NCI-H1694 (cell line): ENCODE data around the gene EGFL8.

Source experiments
- DNase-seq: peaks from one replicate; lab custom pipeline; 2025; lab: John Stamatoyannopoulos, UW

The EGFL8 gene

DNA sequence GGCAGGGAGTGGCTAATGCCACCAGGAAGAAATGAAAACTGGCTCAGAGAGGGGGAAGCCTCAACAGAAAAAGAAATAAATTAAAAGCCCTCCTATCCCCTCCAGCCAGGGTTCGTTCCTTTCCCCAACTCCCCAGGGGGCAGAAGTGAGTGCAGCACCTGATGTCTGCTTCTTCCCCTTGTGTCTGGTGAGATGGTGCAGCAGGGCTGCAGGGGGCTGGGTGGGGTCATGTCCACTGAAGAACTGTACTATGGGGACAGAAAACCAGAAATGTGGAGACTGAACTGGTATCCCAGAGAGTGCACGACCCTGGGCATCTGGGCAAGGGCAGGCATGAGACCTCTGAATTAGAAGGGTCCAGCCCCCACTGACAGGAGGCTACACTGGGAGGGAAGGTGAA, 4.0 kb downstream of the EGFL8 start:
- no peak for DNase-seq

DNA sequence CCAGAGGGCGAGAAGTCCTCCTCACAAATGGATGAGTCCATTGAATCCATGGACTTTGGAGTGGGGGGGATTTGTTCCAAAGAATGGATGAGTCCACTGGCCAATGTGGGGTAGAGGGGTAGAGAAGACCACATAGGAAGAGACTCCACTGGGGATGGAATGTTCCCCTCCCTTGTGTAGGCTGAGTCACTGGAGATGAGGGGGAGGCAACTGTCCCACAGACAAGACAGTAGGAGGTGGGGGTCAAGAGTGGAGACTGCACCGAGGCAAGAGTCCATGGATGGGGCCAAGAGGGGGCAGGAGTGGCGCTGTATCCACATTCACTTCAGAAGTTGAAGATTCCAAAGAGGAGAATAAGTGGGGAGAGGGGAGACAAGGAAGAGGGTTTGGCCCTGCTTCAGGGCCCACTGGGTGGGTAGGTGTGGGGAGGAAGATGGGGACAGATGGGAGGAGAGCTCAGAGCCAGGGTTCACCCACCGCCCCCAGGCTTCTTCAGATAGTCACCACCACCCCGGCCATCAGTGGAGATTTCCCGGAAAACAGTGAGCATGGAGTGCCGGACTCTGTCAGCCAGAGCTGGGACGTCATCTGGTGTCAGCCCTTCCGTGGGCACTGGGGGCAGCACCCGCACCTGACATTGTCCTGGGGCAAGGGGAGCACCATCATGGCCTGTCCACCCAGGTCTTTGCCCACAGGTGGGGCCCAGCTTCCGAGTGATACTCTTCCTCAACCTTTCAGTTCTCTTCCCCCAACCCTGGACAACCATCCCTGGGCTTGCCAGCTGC, 4.6 kb downstream of the EGFL8 start:
- DNase-seq: no peak

DNA sequence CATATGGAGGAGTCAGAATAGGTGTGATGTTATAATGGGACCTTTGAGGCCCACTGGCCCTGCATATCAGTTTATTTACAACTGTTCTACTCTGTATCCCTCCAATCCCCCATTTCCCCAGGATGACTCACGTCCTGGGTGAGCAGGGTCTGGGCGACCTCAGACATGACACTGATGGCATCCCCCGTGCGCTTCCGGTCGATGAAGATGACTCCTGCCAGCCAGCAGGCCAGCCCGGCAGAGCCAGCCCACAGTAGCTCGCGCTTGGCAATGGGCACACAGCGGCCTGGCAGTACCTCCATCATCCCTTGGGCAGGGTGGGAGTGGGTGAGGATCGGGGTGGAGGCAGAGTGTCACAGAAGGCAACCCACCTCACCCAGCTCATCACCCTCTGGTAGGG, 5.9 kb downstream of the EGFL8 start:
- no peak for DNase-seq

DNA sequence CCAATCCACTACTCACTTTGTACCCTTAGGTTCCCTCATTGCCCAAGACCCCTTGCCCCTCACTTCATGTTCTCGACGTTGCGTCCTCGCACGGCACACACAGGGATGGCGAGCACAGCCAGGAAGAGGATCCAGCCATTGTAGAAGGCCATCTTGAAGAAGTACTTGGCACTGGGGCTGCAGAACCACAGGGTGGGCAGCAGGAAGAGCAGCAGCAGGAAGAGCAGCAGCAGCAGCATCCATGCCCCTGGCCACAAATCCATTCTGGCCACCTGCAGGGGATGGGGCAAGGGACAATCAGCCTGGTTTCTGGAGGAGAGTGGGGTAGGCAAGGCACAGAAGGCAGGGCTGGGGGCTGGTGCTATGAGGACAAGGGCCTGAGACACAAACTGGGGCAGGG, 6.8 kb downstream of the EGFL8 start:
- no peak for DNase-seq

DNA sequence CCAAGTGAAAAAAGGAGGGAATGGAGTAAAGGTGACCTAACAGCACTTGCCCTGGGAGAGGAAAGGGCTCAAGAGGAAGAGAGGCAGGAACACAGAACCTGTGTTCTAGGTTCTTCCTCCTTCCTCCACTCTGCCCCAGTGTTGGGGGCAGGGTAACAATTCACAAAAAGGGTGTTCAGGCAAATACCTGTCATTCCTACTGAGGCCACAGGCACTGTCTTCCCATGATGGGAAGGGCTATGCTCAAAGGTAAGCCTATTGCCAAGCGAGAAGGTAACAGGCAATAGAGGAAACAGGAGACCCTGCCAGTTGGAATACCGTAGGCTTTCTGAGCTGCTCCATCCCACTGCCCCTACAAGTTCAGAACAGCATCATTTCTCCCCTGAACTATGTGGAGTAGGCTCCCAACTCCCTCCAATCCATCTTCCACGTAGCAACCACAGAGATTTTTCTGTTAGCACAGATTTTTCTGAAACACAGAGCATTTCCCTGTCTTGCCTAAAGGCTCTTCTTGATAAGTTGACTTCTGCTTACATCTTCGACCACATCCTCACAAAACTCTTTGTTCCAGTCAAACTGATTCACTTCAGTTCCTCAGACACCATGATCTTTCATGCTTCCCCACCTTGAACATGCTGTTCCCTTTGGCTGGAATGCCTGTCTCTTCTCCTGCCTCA, 8.8 kb downstream of the EGFL8 start:
- DNase-seq: no peak

DNA sequence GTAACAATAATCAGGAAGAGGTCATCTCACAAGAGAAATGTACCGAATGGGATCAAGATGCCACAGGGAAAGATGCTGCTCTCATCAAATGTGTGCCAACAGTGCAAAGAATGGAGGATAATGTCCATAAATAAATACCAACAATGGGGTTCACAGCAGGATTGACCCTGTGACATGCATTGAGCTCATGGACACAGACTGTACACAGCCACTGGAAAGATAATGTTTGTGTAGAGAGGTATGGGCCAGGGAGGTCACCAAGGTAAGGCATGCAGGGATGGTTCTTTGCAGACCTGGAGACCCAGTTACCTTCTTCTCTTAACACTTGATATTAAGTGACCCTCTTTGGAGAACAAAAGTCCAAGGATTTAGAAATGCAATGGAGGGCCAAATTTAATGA, 10.0 kb downstream of the EGFL8 start:
- no peak for DNase-seq

DNA sequence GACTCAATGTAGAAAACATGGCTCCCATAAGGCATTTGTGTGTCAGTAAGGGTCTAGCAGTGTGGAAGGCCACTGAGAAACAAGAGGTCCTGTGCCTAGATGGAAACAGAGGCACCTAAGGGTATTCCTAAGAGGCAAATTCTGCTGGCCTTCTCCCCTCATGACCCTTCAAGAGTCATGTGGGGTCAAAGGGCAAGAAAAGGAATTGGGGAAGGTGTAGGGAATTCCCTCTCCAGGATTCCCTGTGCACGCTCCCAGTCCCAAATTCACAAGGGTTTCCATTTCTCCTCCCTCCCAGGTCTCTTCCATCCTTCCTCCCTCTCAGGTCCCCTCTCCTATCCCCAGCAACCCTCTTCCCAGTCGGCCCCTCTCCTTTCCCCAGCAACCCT, 10.9 kb downstream of the EGFL8 start:
- no peak for DNase-seq

DNA sequence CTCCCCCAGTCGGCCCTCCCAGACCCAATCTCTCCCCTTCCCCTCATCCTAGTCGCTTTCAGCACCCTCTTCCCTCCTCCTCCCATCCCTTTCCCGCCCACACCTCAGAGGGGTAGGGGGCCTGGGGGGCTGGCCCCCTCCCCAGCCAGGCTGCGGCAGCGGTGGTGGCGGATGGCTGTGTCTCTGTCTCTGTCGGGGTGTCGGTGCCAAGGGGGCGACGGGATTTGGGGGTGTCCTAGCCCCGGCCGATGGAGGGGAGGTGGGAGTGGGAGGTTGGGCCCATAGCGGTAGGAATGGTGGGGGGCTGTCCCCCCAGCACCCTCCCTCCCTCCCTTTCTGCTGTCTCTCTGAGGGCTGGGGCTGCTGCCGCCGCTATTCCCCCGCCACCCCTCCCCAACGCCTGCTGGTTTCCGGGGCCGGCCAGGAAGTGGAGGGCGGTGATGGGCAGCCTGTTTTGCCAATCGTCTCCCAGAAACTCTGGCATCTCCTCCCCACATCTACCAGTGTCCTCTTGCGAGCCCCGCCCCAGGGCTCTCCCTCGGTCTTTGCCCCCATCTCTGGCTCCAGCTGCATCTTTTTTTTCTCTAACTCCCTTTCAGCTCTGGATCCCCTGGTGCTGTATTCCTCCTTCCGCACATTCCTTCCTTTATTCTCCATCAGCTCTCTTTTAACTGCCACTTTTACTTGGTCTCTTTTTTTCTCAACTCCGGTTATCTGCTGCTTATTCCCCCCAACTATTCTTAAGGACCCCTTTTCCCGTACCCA, 11.5 kb downstream of the EGFL8 start, which contains the start of gene AGPAT1:
TSS of gene AGPAT1 (minus strand) at position 374 of the 765 bp plus-strand sequence. CDS start 4,588 bp downstream, outside the sequence.
- peak; percentile 86 for DNase-seq

DNA sequence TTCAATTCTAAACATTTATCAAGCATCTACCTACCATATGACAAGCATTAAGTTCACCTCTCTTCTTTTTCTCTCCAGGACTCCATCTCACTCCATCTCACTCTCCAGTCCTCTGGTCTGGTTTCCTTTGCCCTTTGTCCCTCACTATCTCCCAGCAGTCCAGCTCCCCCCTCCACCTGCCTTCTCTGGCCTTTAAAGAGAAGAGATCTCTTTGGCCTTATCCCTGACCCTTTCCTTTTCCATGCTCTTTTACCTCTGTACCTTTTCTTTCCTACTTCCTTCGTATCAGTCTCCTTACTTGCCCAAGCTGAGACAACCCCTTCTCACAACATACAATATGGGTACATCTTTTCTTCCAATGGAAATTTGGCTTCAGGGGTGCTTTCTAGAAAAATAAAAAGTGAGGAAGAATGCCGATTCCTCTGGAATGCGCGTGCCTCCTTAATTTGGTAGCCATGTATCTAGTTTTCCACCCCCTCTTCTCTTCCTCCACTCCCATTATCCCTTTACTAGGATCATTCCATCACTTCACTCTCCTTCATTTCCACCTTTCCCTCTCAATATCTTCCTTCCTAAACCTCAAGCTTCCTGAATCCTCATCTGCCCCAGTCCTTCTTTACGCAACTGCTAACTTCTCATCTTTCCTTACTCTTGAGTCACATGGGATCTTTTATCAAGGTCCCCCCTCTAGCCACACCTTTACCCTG, 12.2 kb downstream of the EGFL8 start:
- no peak for DNase-seq

DNA sequence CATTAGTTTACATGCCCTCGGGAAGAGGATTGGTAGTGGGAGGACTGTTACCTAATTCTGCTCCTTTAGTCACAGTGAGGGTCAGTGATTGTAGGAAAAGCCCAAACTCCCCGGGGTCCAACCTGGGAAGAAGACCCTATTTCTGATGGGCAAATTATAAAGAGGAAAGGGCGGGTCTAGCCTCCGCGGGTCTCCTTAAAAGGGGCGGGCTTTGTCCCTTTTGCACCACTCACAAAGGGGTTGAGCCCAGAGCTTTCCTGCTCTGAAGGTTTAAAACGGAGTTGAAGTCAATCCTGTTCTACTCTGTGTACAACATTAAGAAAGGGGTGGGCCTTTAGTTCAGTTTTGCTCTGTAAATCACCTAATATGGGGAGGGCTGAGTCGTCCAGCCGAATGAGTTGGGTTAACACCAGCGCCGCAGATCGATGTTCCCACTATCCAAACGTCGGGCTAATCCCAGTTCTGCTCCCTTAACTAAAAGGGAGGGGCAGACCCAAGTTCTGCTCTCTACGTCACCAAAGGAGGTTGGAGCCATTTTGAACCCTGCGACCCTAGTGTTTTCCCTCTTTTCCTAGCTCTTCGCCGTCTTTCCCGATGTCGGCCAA, 12.9 kb downstream of the EGFL8 start:
- peak; percentile 76 for DNase-seq

DNA sequence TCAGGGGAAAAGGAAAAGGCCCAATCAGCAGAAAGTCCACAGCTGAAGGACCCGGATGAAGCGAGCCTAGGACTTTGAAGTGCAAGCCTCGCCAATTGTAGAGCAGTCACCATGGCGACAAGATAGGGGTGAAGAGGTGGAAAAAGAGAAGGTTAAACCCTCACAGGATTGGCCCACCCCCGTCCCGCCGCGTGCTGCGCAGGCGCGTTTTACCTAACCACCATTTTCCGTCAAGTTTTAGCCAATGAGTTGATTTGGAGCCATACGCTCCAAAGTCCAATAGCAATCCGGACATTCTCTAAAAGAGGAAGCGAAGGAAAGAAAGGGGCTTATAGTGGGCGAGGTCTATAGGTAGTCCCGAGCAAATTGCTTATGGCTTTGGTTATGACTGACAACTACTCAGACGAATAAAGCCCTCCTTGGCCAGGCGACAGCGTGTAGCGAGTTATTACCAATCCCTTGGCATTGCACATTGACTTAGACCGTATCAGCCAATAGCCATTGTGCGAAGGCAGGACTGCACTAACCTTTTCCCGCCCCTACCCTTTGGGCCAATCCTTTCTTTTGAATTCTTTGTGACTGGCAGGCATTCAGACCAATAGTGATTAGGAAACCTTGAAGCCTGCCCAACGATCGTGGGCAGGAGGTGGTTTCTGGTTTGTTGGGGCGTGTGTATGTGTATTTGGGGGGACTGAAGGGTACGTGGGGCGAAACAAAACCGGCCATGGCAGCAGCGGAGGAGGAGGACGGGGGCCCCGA, 13.6 kb downstream of the EGFL8 start, which contains the start of gene RNF5:
TSS of gene RNF5 (plus strand) at position 618 of the 759 bp plus-strand sequence. CDS start at position 725, 107 bp downstream.
- DNase-seq: peak; percentile 99

DNA sequence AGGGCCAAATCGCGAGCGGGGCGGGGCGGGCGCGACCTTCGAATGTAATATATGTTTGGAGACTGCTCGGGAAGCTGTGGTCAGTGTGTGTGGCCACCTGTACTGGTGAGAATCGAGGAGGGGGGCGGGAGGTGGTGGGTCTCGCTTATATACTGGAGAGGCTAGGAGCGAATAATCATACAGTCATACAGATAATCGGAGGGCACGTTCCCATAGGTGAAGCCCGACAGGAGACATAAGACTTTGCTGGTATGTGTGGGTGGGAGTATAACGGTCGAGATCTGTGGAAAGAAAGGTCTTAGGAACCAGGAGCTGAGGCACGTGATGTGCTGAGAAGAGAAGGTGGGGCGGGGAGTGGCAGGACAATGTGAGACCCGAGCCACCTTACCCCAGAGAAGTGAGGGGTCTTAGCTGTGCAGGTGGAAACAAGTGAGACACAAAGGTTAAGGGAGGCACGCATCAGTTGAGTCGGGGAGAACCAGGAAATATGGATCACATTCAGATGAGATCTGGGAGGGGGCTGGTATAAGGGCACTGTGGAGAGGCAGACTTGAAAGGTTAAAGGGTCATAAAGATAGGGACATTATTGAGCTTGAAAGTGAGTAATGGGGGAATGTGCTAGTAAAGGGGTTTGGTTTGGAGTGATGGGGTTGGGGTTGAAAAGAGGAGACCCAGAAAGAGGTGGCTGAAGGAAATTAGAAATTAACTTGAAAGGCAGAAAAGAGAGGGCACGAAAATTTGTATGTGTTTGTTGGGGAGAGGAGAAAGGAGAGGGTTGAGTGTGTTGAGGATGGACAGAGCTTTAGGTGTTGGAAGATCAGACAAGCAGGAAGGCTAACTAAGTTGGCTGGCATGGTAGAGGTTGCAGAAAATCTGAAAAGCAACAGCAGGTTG, 14.4 kb downstream of the EGFL8 start:
- DNase-seq: no peak

DNA sequence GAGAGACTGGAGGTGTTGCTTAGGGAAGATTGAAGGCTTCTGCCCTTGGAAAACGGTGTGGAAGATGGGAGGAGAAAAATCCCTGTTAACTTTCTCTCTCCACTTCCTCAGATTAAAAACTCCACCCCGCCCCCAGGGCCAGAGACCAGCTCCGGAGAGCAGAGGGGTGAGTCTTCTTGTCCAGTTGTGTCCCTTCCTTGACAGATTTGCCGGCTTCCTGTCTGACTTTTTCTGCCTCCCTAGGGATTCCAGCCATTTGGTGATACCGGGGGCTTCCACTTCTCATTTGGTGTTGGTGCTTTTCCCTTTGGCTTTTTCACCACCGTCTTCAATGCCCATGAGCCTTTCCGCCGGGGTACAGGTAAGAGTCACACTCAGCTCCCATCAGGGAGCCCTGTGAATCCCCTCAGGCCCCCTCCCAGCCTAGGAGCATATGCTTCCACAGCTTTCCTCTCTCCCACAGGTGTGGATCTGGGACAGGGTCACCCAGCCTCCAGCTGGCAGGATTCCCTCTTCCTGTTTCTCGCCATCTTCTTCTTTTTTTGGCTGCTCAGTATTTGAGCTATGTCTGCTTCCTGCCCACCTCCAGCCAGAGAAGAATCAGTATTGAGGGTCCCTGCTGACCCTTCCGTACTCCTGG, 15.5 kb downstream of the EGFL8 start:
- DNase-seq: no peak

DNA sequence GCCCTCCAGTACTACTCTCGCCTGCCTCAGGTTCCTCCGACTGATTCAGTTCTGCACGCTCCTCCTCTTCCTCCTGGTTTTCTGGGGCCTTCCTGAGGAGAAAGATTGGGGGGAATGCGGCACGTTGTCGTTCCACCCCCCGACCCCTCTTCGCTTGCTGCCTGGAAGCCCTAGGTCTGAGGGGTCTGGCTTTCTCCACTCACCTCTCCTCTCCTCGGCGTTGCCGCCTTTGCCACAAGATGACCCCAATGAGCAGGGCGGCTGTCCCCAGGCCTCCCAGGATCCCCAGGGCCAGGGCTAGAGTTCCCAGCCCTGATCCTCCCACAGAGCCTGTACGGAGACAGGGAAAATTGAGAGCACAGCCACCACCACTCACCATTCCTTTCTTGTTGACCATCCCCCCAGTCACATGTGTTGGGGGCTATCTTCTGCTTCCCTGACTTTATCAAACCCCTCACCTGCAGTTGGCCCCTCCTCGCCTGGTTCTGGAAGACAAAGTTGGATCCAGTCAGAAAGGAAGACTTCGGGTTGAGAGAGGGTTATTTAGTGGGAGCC, 16.8 kb downstream of the EGFL8 start:
- no peak for DNase-seq

DNA sequence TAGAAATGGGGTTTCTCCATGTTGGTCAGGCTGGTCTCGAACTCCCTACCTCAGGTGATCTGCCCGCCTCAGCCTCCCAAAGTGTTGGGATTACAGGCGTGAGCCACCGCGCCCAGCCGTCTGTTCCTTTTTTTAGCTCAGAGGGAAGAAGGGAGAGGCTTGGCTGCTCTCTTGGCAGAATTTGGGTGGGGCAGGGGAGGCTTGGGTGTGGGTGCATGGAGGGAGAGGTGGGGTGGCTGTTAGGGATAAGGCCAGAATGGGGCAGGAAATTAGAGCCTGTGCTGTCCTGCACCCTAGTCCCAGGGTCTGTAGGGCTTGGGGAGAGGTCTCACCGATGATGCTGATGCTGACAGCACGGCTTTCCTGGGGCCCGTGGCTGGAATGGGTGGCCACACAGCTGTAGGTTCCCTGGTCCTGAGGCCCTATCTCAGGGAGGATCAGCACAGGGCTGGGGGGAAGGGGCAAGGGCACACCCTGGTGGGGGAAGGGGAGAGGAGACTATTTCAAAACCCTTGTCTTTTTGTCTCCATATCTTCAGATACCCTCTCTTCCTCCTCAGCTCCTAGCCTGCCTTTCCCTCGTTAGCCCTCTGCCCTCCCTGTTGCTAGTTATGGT, 17.6 kb downstream of the EGFL8 start:
- DNase-seq: no peak

DNA sequence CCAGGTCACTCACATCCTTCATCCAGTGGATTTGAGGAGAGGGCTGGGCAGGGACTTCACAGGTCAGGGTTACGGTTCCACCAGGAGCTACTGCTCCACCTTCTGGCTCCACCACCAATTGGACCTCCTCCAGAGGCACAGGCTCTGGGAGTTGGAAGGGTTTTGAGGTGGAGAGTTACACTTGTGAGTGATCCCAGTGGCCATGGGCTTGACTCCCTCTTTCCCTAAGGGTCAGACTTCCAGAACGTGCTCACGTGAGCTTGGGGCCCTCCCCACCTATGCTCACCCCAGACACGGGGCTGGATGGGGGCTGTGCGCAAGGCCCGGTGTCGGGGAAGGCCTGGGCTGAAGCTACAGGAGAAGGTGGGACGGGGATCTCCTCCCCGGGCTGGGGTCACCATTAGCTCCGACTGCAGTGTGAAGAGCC, 18.2 kb downstream of the EGFL8 start:
- no peak for DNase-seq

DNA sequence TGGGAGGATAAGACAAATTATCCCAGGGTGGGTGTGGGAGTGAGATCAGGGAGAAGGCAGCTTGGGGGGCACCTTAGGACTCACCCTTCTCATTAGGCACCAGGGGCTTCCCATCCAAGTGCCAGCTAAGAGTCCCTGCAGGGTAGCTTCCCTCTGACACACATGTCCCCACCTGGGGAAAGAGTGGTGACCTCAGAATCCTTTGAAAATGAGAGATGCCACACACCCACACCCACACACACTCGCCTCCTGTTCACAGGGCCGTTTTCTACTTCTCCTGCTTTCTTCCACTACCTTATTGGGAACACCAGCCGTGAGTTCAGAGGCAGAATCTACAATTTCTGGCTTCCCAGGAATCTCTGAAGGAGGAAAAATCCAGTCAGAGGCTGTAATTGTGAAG, 18.6 kb downstream of the EGFL8 start:
- DNase-seq: no peak

DNA sequence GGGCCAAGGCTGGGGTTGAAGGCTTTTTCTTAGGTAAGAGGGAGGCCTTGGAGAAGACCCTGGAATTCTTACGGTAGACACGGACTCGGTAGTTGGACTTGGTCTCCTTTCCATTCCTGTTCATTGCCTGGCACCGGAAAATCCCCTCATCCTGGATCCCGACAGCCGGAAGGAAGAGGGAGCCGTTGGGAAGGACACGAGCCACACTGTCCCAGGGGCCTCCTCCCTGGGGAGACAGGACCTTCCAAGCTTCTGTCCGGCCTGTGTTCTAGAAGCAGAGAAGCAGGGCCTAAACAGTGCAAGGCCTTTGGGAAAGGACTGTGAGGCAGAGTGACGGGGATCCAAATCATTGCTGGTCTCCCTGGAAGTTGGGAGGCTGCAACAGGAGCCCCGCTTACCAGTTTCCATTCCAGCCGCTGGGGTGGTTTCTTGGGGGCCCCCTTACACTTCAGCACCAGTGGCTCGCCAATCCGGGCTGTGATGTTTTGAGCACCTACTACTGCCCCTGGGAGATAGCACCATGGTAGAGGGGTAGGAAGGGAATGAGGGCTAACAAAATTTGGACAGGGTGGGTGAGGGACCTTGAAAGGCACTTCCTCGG, 19.2 kb downstream of the EGFL8 start:
- no peak for DNase-seq
